COLO829 (cell line): ENCODE results near the gene SBF2.
"Not testable (repeated sequence)": the region's sequence is repeated elsewhere in the genome, so short reads cannot be mapped to it uniquely, and the experiment has no call there.

Source experiments
- DNase-seq: peaks from one replicate; pipeline ENCODE4 v3.0.0; 2012; ENCODE audit warnings: low spot score

SBF2 gene

GRCh38 chr11:10012068-10012467, 282.0 kb downstream of the SBF2 start:
- no peak for DNase-seq

- no peak for DNase-seq
These were observed 288.0 kb downstream of the SBF2 start for GRCh38 chr11:10005955-10006525.

- no peak for DNase-seq
These were observed 289.4 kb downstream of the SBF2 start for GRCh38 chr11:10004526-10005113.

DNA sequence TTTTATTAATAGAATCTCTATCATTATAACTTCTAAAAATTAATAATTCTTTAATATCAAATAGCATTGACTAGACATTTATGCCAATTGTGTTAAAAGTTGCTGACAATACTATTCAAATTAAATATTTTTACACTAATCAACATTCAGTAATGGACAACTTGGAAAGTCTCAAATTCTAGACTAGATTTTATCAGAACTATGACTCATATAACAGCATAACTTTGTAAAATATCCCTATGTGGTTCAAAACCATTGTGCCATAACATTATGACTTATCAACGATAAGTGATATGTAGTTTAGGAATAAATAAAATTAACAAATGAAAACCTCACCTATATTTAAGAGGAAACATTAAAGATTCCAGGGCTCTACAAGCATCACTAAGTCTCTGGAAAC, 291.8 kb downstream of the SBF2 start:
- no peak for DNase-seq

GRCh38 chr11:9992306-9992705, 301.7 kb downstream of the SBF2 start:
- no peak for DNase-seq

GRCh38 chr11:9990221-9990973, 303.6 kb downstream of the SBF2 start:
- no peak for DNase-seq

DNA sequence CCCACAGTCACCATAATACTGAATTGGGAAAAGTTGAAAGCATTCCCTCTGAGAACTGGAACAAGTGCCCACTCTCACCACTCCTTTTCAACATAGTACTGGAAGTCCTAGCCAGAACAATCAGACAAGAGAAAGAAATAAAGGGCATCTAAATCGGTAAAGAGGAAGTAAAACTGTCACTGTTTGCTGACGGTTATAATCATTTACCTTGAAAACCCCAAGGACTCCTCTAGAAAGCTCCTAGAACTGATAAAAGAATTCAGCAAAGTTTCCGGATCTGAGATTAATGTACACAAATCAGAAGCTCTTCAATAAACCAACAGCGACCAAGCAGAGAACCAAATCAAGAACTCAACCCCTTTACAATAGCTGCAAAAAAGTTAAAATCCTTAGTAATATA, 306.7 kb downstream of the SBF2 start:
- not testable (repeated sequence) for DNase-seq

DNA sequence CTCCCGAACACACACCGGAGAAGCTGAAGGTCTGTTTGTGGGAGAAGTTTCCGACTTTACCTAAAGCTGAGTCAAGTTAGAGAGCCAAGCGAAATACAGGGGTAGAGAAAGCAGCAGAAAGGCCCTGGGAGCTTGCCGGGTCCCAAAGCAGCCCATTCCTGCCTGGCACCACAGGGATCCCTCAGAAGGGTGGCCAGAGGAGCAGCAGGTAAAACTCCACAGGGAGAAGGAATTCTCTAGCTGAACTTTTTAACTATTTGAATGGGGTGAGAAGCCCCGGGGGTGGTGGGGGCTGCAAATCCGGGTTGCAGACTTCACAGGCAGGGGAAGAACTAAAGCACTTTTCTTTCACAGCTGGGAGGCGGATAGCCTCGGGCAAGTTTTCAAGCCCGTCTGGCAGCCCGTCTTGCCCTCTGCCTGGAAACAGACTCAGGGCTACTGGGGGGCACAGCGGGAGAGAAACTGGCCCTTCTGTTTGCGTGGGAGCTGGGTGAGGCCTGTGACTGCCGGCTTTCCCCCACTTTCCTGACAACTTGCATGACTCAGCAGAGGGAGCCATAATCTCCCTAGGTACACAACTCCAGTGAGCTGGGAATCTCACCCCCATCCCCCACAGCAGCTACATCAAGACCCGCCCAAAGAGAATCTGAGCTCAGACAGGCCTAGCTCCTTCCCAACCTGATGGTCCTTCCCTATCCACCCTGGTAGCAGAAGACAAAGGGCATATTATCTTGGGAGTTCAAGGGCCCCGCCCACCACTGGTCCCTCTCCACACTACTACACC, 311.0 kb downstream of the SBF2 start:
- peak; percentile 22 for DNase-seq

GRCh38 chr11:9982127-9982795, 311.8 kb downstream of the SBF2 start:
- peak; percentile 9 for DNase-seq

DNA sequence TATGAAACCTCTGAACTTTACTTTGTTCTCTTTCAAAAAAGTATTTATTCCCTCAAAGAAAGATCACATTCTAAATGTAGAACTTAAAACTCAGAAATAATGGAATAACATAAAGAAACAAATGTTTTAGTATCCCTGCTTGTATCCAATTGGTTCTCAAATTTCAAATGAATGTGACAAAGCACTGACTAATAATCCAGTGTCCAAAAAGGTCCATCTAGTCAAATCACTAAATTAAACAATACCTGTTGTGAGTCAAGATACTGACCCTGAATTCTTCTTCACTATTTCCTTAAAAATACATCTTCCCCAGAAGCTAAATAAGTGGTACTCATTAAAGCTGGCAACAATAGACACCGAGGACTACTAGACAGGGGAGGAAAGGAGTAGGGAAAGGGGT, 313.1 kb downstream of the SBF2 start:
- DNase-seq, result no peak

GRCh38 chr11:9977554-9977953, 316.5 kb downstream of the SBF2 start:
- no peak for DNase-seq

DNA sequence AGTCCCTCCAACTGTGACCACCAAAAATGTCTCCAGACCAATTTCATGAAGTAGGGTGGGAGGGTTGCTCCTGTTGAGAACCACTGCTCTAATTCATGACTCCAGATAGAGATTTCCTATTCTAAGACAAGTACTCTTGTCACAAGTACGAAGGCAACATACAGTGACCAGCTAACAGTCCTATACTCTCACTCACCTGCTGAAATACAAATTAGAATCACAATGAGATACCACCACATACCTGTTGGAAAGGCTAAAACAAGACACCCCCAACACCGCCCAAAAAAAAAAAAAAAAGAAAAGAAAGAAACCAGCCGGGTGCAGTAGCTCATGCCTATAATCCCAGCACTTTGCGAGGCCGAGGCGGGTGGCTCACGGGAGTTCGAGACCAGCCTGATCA, 319.6 kb downstream of the SBF2 start:
- no peak for DNase-seq

GRCh38 chr11:9973921-9974320, 320.1 kb downstream of the SBF2 start:
- DNase-seq, result peak; percentile 20

DNA sequence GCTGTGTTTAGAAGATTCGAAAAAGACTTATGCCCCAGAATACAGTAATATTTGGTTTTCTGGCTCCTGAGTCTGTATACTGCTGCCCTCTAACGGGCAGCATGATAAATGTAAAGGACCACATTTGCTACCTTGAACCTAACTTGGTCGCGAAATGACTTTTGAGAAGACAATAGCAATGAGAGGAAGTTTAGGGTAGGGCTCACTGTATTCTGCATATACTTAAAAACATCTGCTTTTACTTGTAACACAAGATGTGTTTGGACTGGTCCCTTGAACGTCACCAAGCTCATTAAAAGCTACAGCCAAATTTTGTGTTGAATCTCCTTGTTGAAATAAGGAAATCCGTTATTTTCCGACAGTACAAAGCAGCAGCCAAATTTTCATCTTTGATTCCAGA, 321.0 kb downstream of the SBF2 start:
- peak; percentile 76 for DNase-seq

GRCh38 chr11:9971894-9972293, 322.1 kb downstream of the SBF2 start:
- DNase-seq, result no peak

DNA sequence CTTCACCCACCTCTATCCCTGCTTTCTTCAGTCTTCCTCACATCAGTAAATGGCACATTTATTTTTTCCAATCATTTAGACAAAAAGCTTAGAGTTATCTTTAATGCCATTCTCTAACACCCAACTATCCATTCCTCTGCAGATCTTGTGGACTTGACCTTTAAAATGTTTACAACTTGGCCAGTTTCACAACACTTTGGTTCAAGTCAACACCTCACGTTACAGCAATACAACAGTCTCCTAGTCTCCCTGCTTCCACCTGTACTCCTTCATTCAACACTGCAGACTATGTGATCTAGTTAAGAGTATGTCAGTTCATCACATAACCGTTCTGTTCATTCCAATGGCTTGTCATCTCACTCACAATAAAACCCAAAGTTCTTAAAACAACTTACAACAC, 325.0 kb downstream of the SBF2 start:
- DNase-seq, result no peak

GRCh38 chr11:9962722-9963121, 331.3 kb downstream of the SBF2 start:
- no peak for DNase-seq

DNA sequence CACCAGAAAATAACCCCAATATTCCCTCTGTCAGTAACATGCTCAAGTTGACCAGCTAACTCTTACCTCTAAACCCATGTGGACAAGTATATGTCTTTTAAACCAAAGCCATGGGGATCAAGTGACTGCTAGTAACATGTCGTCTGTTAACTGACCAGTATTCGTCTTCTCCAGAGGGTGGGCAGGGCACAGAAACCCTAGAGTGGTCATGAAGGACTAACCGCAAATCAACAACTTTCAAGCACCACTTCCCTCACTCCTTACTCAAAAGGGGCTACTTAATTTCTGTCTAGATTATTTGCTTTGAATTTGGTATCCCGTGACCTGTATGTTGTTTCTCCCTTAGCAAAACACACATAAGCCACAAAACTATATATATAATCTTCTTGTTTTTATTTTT, 336.9 kb downstream of the SBF2 start:
- DNase-seq, result no peak

DNA sequence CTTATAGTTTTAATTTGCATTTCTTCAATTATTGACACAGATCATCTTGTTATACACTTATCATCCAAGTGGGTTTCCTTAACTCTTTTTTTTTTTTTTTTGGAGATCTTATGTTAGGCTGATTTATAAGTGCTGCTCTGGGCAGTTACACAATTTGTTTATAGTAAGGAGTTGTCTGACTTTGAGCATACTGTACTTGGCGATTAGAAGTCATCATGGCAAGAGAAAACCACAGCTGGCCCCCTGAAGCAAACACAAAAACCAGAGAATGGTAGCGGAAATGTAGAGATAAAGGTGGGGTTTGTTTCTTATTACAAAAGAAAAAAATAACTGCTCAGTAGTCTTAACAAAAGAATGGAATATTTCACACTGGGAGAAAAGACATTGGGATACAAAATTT, 337.5 kb downstream of the SBF2 start:
- no peak for DNase-seq

GRCh38 chr11:9955391-9955790, 338.6 kb downstream of the SBF2 start:
- DNase-seq, result no peak

DNA sequence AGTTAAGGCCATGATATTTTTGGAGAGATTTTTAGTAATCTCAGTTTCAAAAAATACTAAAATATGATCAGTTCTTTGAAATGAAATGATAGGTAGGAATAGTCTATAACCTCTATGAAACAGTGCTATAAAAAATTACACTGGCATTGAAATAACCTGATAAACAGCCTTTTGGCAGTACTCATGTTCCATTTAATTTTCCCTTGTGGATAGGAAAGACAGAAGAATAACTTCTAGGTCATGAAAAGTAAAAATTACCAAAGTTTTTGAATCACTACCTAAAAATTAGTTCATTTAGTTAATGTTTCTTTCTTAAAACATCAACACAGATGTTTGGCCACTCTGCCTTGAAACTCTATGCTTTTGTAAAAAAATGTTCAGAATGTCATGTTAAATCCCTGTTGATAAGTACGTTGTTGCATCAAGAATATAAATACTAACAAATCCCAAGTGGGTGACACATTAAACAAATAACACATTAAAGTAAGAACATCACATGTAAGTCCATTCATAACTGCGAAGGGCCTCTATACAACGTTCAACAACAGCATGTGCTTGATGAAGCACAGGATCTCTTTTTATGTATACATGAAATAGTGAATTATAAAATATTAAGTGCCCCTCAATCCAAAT, 339.9 kb downstream of the SBF2 start:
- no peak for DNase-seq
